ENCODE measurements around the gene RASSF8.

The RASSF8 gene

DNA sequence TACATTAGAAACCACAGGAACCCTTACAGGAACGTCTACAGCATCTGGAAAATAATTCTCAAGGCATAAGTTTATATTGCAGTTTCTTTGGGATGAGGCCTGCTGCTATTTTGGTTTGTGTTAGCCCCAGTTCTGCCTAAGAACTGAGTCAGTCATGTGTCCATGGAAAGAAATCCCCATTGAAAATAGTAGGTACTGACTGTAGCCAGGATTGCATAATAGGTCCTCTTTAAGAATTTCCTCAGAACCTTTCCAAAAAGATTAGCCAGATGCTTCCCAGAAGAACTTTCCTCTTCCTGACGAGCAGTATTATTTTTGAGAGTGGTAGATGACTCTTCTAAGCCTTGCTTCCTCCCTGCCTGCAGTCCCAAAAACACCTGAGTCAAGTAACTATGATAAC is 52.6 kb downstream of the RASSF8 start:
- no peak for TF ChIP-seq EZH2phosphoT487 (IDR thresholded peaks at IDR 0.05; ENCODE audit: low read length)
- TF ChIP-seq EZH2 (optimal IDR thresholded peaks at IDR 0.05; ENCODE audit: low read depth, low read length), result no peak
- TF ChIP-seq, protein P1, sequence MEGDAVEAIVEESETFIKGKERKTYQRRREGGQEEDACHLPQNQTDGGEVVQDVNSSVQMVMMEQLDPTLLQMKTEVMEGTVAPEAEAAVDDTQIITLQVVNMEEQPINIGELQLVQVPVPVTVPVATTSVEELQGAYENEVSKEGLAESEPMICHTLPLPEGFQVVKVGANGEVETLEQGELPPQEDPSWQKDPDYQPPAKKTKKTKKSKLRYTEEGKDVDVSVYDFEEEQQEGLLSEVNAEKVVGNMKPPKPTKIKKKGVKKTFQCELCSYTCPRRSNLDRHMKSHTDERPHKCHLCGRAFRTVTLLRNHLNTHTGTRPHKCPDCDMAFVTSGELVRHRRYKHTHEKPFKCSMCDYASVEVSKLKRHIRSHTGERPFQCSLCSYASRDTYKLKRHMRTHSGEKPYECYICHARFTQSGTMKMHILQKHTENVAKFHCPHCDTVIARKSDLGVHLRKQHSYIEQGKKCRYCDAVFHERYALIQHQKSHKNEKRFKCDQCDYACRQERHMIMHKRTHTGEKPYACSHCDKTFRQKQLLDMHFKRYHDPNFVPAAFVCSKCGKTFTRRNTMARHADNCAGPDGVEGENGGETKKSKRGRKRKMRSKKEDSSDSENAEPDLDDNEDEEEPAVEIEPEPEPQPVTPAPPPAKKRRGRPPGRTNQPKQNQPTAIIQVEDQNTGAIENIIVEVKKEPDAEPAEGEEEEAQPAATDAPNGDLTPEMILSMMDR (IDR thresholded peaks at IDR 0.05; ENCODE audit: low read length), result no peak
- Histone ChIP-seq H3K27ac (ENCODE audit: low read length) (no peak overlapping the region), H3K27me3 (replicated peaks; ENCODE audit: insufficient read depth, low read length) (no peaks in the 10 kb centered on the region), H3K4me1 (ENCODE audit: low read length) (0 out of 2 replicates have a peak, but pooled peaks cover 6% of the 10 kb centered on the region), H3K9me3 (replicated peaks; ENCODE audit: insufficient read depth, low read length) (no peaks in the 10 kb centered on the region), H3F3A (ENCODE audit: insufficient read depth, low read length) (no peaks in the 10 kb centered on the region), H4K20me1 (ENCODE audit: insufficient read depth, low read length) (no peaks in the 10 kb centered on the region), H3K4me2 (ENCODE audit: low read depth, low read length) (no peak overlapping the region), H3K4me3 (ENCODE audit: low read length) (no peak overlapping the region), H3K36me3 (replicated peaks; ENCODE audit: insufficient read depth, low read length) (no peaks in the 10 kb centered on the region), H3K79me2 (ENCODE audit: low read length) (no peaks in the 10 kb centered on the region), H2AFZ (ENCODE audit: low read length) (no peak overlapping the region), H3K9me2 (replicated peaks; ENCODE audit: insufficient read depth, low read length) (no peaks in the 10 kb centered on the region), H3K9ac (ENCODE audit: low read length) (no peak overlapping the region)
- no peak for DNase-seq

DNA sequence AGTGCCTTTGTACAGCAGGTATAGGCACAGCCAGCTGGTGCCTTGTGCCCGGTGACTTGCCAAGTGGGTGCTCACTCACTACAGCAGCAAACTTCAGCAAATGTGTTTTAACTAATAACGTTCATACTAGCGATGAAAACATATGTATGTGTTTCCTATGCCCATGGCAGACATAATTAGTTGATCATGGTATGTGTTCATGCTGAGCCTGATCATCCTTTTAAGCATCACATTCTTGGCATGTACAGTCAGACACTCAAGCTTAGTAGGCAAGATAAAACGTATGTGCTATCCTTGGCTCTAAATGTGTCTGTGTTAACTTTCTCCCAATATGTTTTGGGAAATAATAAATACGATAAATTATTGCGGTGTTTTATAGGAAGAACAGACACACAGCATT is 55.6 kb downstream of the RASSF8 start:
- Histone ChIP-seq H3K4me2 (ENCODE audit: low read depth, low read length) (no peak overlapping the region), H3K79me2 (ENCODE audit: low read length) (no peaks in the 10 kb centered on the region), H3F3A (ENCODE audit: insufficient read depth, low read length) (no peaks in the 10 kb centered on the region), H3K27ac (ENCODE audit: low read length) (no peak overlapping the region), H3K9ac (ENCODE audit: low read length) (no peak overlapping the region), H3K4me1 (ENCODE audit: low read length) (0 out of 2 replicates have a peak, but pooled peaks cover 6% of the 10 kb centered on the region), H4K20me1 (ENCODE audit: insufficient read depth, low read length) (no peaks in the 10 kb centered on the region), H3K9me3 (replicated peaks; ENCODE audit: insufficient read depth, low read length) (no peaks in the 10 kb centered on the region), H2AFZ (ENCODE audit: low read length) (no peak overlapping the region), H3K9me2 (replicated peaks; ENCODE audit: insufficient read depth, low read length) (no peaks in the 10 kb centered on the region), H3K36me3 (replicated peaks; ENCODE audit: insufficient read depth, low read length) (no peaks in the 10 kb centered on the region), H3K27me3 (replicated peaks; ENCODE audit: insufficient read depth, low read length) (no peaks in the 10 kb centered on the region), H3K4me3 (ENCODE audit: low read length) (no peak overlapping the region)
- no peak for DNase-seq
- TF ChIP-seq, protein P1 (IDR thresholded peaks at IDR 0.05; ENCODE audit: low read length), result no peak
- TF ChIP-seq EZH2 (optimal IDR thresholded peaks at IDR 0.05; ENCODE audit: low read depth, low read length) (no peak), EZH2phosphoT487 (IDR thresholded peaks at IDR 0.05; ENCODE audit: low read length) (no peak)

DNA sequence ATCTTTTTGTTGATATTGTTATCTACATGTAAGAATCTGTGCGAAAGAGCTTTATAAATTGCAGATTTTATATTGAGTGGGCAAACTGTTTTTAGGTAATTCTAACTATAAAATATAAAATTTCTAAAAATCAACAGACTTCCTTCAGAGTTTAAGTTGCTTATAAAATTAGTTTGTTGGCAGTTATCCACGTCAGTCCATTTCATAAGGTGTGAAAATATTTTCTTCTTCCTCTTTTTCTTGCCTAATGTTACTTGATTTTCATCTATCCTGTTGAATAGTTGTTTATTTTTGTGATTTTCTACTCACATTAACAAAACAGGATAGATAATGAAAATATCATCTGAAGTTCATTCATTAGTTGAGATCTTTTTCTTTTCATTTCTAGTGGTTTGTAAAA is 58.0 kb downstream of the RASSF8 start:
- Histone ChIP-seq H3K9ac (ENCODE audit: low read length) (no peak overlapping the region), H3K9me3 (replicated peaks; ENCODE audit: insufficient read depth, low read length) (no peaks in the 10 kb centered on the region), H3K79me2 (ENCODE audit: low read length) (no peaks in the 10 kb centered on the region), H3K4me2 (ENCODE audit: low read depth, low read length) (no peak overlapping the region), H3K4me1 (ENCODE audit: low read length) (peaks cover 6% of the 10 kb centered on the region; the same call in 1 of the 2 replicates), H3K27me3 (replicated peaks; ENCODE audit: insufficient read depth, low read length) (no peaks in the 10 kb centered on the region), H4K20me1 (ENCODE audit: insufficient read depth, low read length) (no peaks in the 10 kb centered on the region), H3K9me2 (replicated peaks; ENCODE audit: insufficient read depth, low read length) (no peaks in the 10 kb centered on the region), H2AFZ (ENCODE audit: low read length) (no peak overlapping the region), H3F3A (ENCODE audit: insufficient read depth, low read length) (no peaks in the 10 kb centered on the region), H3K36me3 (replicated peaks; ENCODE audit: insufficient read depth, low read length) (no peaks in the 10 kb centered on the region), H3K27ac (ENCODE audit: low read length) (no peak overlapping the region), H3K4me3 (ENCODE audit: low read length) (no peak overlapping the region)
- DNase-seq, result no peak
- TF ChIP-seq EZH2phosphoT487 (IDR thresholded peaks at IDR 0.05; ENCODE audit: low read length), result no peak

DNA sequence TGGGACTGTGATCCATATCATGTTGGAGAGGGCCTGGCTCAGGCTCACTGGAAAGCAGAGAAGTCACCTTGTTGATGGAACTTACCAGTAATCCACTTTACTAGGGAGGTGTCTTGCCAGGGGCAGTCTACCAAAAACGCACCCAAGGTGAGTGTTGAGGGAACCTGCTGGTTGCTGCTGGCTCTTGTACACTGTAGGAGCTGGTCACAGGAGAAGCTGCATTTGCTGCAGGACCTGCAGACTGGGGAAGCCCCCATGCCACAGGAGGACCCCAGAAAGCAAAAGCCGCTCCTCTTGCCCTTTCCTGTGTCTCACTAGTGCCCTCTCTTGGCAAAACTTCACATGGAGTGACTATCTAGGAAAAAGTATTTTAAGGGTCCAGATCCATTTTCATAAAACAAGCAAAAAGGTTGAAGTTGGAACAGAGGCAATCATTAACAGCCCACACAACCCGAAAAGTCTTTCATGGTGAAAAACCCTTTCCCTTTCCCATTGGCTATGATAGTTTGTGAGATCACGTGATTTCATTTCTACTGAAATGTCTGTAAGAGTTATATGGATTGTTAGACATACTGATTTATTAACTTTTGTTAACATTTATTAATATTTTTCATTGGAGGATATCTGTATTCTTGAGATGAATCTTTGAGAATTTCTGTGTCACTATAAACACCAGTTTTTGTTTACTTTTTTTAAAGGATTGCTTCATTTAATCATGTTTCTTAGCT is 59.2 kb downstream of the RASSF8 start:
- peak overlapping the region; percentile 19; the same call in 1 of the 2 replicates for H3K4me3 ChIP-seq (ENCODE audit: low read length)
- no peak overlapping the region for H2AFZ ChIP-seq (ENCODE audit: low read length)
- H4K20me1 ChIP-seq (ENCODE audit: insufficient read depth, low read length), result no peaks in the 10 kb centered on the region
- TF ChIP-seq EZH2 (optimal IDR thresholded peaks at IDR 0.05; ENCODE audit: low read depth, low read length) (no peak), EZH2phosphoT487 (IDR thresholded peaks at IDR 0.05; ENCODE audit: low read length) (no peak)
- TF ChIP-seq, protein P1 (IDR thresholded peaks at IDR 0.05; ENCODE audit: low read length), result peak; percentile 77
- no peaks in the 10 kb centered on the region for H3K79me2 ChIP-seq (ENCODE audit: low read length)
- no peak overlapping the region for H3K27ac ChIP-seq (ENCODE audit: low read length)
- H3K9me2 ChIP-seq (replicated peaks; ENCODE audit: insufficient read depth, low read length), result no peaks in the 10 kb centered on the region
- H3K27me3 ChIP-seq (replicated peaks; ENCODE audit: insufficient read depth, low read length), result no peaks in the 10 kb centered on the region
- H3F3A ChIP-seq (ENCODE audit: insufficient read depth, low read length), result no peaks in the 10 kb centered on the region
- H3K4me2 ChIP-seq (ENCODE audit: low read depth, low read length), result peak overlapping the region; percentile 38; the same call in 1 of the 2 replicates
- DNase-seq, result peak; percentile 37
- no peaks in the 10 kb centered on the region for H3K9me3 ChIP-seq (replicated peaks; ENCODE audit: insufficient read depth, low read length)
- H3K36me3 ChIP-seq (replicated peaks; ENCODE audit: insufficient read depth, low read length), result no peaks in the 10 kb centered on the region
- no peak overlapping the region for H3K9ac ChIP-seq (ENCODE audit: low read length)
- peaks cover 6% of the 10 kb centered on the region; the same call in 1 of the 2 replicates for H3K4me1 ChIP-seq (ENCODE audit: low read length)

Measured in MM.1S (cell line).